Gastroesophageal sphincter (tissue), 2 donors: ENCODE data around the gene VIPR1.

Experiments
- POLR2A ChIP-seq, 2 donors: fragments of 450-650 bp; IDR thresholded peaks; one replicate each; pipeline ENCODE4 v1.6.1; 2017; ENCODE audit warnings: antibody characterized with exemption in 2 of 2, mild to moderate bottlenecking in 2 of 2, moderate library complexity in 1 of 2
- POLR2AphosphoS5 ChIP-seq: sonication (generic); formaldehyde crosslinking; IDR thresholded peaks from one replicate; pipeline ENCODE4 v1.6.1; 2017; ENCODE audit warnings: antibody characterized with exemption

DNA sequence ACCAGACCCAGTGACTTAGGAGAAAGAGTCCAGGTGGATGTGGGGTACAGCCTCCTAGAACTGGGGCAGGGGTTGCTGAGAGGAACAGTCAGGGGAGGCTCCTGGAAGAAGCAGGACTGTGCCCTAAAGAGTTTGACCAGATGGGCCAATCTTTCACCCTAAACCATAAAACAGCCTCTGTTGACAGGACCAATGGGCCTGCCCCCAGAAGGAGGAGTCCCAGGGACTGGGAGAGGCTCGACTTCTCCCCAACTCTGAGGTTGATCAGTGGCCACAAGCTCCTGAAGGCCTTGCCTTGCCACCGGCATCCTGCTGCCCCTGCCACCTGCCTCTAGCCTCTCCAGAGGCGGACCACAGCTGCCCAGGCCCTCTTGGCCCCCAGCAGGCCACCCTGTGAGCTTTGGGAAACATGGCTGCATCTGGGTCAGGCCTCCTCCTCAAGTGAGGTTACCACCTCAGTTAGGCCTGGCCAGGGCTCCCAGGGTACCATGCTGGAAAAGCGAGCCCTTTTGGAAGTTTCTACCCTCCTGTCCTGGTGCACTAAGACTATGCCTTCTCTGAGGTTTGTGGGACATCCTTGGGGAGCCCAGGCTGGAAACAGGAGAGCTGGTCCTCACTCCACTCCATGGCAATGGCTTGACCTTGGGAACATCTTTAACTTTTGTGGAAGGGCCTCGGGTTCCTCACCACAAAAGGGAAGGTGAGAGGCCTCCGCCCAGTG is 2.8 kb downstream of the VIPR1 start:
- TF ChIP-seq POLR2AphosphoS5 = no peak
- TF ChIP-seq POLR2A (IDR thresholded peaks at IDR 0.05) = no peak
